HG03521 (cell line): ENCODE data around the gene ULK4.
A peak's percentile ranks its signal among the peaks of the same experiment; 100 is the strongest.
"Not testable (repeated sequence)": the region's sequence is repeated elsewhere in the genome, so short reads cannot be mapped to it uniquely, and the experiment has no call there.

Experiments
- ATAC-seq: cut with Tn5 transposase; IDR thresholded peaks from one replicate; pipeline ENCODE4 v1.9.1; 2021; ENCODE audit warnings: mild to moderate bottlenecking, moderate library complexity; ENCODE audit not compliant: unreplicated experiment

Gene ULK4

GRCh38 chr3:41592753-41593510, 369.0 kb downstream of the ULK4 start:
- ATAC-seq, result no peak

DNA sequence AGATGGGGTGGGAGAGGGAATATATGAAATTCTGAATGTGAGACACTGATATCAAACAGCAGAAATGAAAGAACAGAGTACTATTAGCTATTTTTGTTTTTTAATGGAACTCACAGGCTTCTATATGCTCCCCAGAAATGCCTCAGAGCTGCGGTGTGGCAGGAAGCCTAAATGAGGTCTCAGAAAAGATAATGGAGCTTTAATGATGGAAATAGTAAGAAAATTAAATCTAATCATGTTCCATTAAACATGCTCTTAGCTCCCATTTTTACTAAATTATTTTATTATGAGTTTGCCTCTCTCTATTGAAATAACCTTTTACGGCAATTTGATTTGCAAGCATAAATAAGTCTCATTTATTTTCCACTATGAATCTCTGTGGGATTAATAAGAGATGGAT, 378.9 kb downstream of the ULK4 start:
- ATAC-seq, result no peak

GRCh38 chr3:41581700-41582099, 380.2 kb downstream of the ULK4 start:
- ATAC-seq, result peak; percentile 97

DNA sequence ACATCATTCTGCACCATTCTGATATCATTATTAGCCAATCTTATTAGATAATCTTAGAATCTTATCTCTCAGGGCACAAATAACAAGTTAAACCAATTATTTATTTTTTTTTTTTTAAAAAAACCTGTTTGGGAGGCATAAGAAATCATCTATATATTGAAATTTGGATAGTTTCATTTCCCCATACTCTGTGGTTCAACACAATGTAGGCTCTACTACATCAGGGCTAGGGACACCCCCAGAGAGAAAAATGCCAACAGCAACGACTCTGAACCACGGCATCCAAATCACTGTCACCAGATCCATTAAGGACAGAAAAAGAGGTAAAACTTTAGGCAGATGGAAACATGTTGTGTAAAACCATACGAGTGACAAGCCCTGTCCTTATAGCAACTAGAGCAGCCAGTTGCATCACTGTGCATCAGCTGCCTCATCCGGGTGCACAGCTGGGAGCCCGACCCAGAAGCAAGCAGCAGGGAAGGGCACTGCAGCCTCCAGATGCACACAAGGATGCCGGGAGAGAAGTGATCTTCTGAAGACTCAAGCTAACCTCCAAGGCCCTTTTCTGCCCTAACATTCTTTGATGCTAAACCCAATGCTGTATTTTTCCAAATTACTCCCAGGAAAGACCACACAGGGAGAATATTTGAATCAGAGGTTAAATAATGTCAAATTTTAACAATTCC, 381.5 kb downstream of the ULK4 start:
- no peak for ATAC-seq

- ATAC-seq, result no peak
These were observed 382.0 kb downstream of the ULK4 start for GRCh38 chr3:41579861-41580260.

GRCh38 chr3:41578798-41579197, 383.1 kb downstream of the ULK4 start:
- ATAC-seq, result no peak

GRCh38 chr3:41575724-41576123, 386.2 kb downstream of the ULK4 start:
- no peak for ATAC-seq

DNA sequence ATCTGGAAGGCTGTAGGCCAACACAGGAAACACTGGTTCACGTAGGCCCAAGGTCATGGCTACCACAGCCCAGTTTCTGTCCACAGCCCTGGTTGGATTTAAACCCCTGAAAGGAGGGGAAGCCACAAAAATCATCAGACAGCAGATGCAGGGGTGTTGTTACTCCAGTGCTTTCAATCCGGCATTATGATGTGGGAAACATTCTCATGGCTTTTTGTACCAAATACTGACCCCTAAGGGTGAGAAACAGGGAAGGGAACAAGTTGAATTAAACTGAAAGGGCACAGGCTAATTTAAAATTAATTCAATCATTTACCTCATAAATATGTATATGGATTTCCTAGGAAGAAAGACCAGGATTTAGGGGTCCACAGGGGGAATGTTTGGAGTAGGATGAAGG, 387.0 kb downstream of the ULK4 start:
- ATAC-seq, result no peak

DNA sequence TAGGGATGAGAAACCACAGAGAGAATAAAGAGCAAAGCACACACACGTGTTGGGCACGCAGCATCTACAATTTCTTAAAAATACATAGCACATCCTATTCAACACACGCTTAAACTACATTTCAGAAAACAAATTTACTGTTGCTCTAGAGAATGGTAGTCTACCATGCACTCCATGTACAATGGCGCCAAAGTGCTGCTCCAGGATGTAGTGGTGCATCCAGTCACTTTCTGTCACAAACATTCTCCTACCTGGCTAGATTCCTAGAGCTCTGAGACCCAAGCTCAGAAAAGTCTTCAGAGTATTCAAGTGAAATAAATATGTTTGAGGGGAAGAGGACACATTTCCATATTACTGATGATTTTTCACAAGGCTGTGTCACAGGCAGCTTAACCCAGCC, 388.3 kb downstream of the ULK4 start:
- no peak for ATAC-seq

DNA sequence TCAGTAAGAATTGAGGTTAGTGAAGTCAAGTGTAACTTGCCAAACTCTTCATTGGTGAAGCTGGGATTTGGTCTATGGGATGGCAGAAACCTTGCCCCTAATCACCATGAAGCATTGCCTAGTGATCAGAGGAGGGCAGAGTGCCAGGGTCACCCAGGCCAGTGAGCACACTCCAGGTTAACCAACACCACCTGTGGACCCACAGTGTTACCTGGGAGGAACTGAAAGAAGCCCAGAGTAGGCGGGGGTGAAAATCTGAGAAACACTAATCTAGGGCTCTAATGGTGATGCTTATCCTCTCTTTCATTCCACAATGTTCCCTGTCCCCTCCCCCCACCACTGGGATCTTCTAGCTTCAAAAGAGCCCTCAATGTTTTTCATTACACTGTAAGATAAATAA, 389.8 kb downstream of the ULK4 start:
- ATAC-seq, result no peak

DNA sequence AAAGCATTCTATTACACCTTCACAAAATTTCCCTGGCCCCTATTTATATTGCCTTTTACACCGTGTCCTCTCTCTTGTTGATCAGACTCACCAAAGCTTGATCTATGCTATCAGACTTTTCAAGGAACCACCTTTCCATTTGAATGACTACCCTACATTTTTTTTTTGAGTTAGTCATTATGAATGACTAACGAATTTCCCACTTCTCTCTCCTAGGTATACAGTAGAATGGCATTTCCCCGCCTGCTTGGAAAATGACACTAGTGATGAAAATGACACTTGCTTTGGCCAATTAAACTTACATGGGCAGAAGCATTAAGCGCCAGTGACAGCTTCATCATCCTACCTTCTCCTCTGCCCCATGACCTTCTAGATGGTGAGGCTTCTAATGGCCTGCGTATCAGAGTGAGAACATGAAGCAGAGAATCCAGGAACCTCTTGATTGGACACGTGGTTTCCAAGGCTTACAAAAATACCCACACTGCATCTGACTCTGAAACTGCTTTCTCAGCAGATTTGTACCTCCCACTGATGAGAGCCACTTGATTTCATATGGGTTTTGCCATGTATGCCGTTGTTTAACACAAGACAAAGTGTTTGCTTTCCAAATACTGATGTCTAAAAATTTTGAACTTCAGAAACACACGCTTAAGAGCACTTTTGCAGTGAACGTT, 392.1 kb downstream of the ULK4 start:
- ATAC-seq, result no peak

- ATAC-seq, result no peak
These were observed 395.9 kb downstream of the ULK4 start for GRCh38 chr3:41565948-41566514.

GRCh38 chr3:41565003-41565402, 396.9 kb downstream of the ULK4 start:
- ATAC-seq, result no peak

DNA sequence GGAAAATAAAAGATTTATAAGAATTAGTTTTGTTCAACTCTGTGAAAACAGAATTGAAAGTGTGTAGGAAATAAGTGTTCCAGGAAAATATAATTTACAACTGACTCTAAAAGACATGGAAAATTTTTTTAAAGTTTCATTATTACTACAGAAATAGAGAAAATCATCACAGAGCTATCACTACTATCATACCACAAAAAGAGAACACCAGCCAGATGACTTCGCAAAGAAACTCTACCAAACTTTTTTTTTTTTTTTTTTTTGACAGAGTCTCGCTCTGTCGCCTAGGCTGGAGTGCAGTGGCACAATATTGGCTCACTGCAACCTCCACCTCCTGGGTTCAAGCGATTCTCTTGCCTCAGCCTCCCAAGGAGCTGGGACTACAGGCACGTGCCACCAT, 405.7 kb downstream of the ULK4 start:
- ATAC-seq, result not testable (repeated sequence)

DNA sequence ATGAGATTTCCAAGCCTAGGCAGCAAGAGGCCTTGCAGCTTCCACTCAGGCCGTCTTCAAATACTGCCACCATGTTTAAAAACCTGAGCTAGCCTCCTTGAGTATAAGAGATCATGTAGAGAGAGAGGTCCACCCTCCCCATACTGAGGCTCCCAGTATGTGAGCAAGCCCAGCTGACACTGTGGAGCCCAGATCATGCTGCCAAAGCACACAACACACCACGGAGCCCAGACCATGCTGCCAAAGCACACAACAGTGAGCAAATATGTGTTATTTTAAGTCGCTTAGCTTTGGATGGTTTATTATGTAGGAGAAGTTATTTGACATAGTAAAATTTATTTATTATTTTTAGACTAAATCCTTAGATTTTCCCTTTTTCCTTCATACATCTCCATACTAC, 428.9 kb downstream of the ULK4 start:
- no peak for ATAC-seq

- no peak for ATAC-seq
These were observed 434.8 kb downstream of the ULK4 start for GRCh38 chr3:41526995-41527573.

- no peak for ATAC-seq
These were observed 436.4 kb downstream of the ULK4 start for GRCh38 chr3:41525303-41526064.

GRCh38 chr3:41523897-41524296, 438.0 kb downstream of the ULK4 start:
- ATAC-seq, result no peak

GRCh38 chr3:41522612-41523011, 439.3 kb downstream of the ULK4 start:
- ATAC-seq, result peak; percentile 55

DNA sequence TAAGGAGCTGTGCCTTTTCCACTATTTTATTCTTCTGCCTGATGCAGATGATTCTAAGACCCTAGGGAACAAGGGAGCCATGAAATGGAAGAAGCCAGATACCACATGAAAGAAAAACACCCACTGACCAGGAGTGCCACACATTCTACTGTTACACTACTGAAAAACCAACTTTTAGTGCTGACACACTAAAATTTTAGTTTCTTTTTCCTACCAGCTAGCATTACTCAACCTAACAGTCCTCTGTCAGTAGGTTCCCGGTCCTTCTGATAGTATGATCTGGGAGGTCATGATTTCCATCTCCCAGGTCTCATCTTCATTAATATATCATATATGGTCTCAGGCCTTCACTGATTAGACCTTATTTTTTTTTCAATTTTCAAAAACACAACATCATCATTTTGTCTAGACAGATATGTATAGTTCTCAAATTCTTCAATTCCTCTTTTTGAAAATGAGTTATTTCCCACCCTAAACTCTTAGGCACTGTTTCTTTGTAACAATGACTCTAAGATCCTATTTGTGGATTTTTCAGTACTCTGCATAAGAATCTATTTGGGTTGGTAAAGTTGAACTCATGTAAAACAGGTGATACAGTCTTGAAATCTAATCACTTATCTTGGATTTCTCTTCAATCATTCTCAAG, 440.8 kb downstream of the ULK4 start:
- no peak for ATAC-seq
